Stimulated activated CD8-positive, alpha-beta memory T cell treated with anti-CD3 and anti-CD28 coated beads, Interleukin-12 subunit alpha, Interleukin-12 subunit beta, amount 100 ng/mL, for 24 hours (primary cell): Measurements from ENCODE around the gene NEK11.
"Not testable (repeated sequence)": the region's sequence is repeated elsewhere in the genome, so short reads cannot be mapped to it uniquely, and the experiment has no call there.

ENCODE experiments used
- DNase-seq: peaks from one replicate; pipeline ENCODE4 v3.0.0-alpha.2; 2020; ENCODE audit errors: extremely low read depth

The NEK11 gene

GRCh38 chr3:131042271-131042985, 15.8 kb downstream of the NEK11 start:
- DNase-seq: not testable (repeated sequence)

GRCh38 chr3:131047582-131047981, 20.9 kb downstream of the NEK11 start:
- no peak for DNase-seq

GRCh38 chr3:131048030-131048429, 21.4 kb downstream of the NEK11 start:
- DNase-seq: no peak

GRCh38 chr3:131050001-131050400, 23.3 kb downstream of the NEK11 start:
- DNase-seq: no peak

GRCh38 chr3:131053043-131053859, 26.6 kb downstream of the NEK11 start:
- no peak for DNase-seq

GRCh38 chr3:131067983-131068382, 41.3 kb downstream of the NEK11 start:
- DNase-seq: no peak

DNA sequence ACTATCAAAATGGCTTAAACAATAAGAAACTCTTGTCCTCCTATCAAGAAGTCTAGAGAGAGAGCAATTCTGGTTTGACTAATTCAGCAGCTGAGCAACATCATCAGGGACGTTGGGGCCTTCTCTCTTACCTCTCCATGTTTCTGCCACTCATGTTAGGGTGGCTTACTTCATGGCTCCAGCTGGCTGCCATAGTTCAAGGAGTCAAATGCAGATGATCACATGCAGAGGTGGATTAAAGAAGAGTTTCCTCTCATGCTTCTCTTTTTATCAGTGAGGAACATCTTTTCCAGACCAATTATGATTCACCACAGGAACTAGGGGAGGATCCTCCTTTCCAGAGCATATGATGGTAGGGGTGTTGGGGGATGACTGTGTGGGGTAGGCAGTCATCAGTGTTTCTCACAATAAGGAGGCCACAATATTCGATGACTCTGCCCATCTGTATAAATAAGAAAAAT, 45.5 kb downstream of the NEK11 start:
- DNase-seq: no peak

GRCh38 chr3:131072845-131073244, 46.2 kb downstream of the NEK11 start:
- no peak for DNase-seq

- DNase-seq: no peak
These were observed 49.1 kb downstream of the NEK11 start for GRCh38 chr3:131075632-131076328.

- no peak for DNase-seq
These were observed 51.2 kb downstream of the NEK11 start for GRCh38 chr3:131077904-131078303.

DNA sequence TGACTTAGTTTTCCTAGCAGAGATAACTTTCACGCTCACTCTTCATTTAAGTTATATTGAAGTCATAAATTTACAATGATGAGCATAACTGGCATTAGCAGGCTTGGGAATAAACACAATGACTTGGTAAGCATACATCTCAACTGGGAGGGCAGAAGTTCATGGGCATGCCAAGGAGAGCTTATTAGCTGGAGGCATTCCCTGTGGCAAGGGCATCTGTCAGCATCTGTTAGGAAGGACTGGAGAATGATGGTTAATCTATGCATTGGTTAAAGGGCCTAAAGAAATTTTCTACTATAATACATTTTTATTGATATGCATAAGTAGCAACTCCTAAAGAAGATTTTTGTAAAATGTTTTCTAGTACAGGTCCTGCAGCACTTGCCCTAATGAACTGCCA, 52.4 kb downstream of the NEK11 start:
- DNase-seq: no peak

DNA sequence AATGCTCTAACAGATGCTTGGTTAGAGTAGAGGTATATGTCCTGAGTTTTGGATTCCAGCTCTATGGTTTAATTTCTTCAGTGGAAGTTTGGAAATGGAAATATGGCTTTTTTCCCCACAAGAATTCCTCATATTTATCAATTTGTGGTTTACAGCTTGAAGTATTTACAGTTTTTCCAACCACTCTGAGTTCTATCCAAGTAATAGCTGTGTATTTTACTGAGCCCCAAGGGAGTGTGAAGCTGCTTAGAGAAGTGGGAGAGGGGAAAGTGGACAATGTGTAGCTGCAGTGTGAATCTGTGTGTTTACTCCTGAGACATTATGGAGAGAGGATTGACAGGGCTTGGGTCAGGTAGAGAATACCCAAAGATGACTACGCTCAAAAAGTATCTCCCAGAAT, 54.5 kb downstream of the NEK11 start:
- no peak for DNase-seq

DNA sequence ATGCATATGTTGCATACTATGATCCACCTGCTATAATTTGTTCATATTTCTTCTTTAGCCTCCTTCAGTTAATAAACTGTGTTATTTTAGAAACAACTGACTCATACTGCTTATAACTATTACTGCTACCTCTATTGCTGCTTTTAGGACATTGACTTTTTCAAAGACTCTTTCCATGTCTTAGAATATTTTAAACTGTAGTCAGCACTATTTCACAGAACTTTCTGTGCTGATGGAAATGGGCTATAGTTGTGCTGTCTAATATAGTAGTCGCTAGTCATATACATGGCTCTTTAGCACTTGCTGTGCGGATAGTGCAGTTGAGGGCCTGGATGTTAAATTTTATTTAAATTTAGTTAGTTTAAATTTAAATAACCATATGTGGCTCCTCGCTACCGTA, 55.6 kb downstream of the NEK11 start:
- DNase-seq: no peak

DNA sequence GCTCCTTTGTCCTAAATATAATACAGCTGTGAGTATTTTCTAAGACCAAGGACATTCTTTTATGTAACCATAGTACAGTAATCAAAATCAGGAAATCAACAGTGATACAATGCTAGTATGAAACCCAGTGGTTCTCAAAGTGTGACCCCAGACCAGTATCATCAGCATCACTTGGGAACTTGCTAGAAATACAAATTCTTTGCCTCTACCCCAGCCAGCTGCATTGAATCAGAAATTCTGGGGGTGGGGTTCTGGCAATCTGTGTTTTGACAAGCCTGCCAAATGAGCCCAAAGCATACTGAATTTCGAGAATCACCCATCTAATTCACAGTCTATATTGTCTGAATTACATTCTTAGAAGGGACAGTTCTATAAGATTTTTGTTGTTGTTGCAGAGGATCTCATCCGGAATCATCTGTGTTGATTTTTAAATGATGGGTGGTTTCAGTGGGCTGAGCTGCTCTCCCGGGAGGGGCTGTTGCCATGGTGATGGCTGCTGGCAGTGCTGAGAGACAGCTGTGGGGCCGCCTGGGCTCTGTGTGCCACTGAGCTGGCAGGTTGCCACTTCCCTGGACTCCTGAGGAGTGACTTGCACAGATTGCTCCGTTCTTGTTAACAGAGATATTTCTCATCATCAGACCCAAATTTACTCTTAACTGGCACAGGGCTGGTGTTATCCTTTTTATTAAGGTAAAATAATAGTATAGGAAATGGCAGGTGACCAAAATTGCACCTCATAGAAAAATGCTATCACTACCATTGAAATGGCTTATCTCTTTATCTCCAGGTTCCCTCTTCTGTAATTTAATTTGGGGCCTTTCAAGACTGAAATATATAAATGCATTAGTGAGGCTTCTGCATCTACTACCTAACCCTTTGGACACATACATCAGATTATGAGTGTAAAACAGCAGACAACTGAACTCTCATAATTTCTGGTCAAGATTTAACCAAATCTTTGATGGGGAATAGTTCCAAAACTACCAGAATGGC, 56.5 kb downstream of the NEK11 start:
- no peak for DNase-seq

DNA sequence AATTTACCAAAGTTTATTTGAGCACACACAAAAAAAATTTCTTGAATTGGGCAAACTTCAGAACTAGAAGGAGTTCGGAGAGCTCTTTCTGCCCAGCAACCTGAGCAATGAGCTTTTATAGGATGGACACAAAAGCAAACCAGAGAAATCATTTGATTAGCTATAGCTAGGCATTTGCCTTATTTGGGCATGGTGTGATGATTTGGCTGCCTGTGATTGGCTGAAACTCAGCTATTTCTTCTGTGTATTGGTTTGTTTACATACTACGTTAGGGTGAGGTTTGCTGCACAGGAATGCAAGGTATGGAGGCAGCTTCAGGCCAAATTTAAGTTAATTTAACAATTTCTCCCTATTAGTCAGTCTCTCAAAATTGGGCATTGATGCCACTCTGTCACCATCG, 65.1 kb downstream of the NEK11 start:
- DNase-seq: no peak

DNA sequence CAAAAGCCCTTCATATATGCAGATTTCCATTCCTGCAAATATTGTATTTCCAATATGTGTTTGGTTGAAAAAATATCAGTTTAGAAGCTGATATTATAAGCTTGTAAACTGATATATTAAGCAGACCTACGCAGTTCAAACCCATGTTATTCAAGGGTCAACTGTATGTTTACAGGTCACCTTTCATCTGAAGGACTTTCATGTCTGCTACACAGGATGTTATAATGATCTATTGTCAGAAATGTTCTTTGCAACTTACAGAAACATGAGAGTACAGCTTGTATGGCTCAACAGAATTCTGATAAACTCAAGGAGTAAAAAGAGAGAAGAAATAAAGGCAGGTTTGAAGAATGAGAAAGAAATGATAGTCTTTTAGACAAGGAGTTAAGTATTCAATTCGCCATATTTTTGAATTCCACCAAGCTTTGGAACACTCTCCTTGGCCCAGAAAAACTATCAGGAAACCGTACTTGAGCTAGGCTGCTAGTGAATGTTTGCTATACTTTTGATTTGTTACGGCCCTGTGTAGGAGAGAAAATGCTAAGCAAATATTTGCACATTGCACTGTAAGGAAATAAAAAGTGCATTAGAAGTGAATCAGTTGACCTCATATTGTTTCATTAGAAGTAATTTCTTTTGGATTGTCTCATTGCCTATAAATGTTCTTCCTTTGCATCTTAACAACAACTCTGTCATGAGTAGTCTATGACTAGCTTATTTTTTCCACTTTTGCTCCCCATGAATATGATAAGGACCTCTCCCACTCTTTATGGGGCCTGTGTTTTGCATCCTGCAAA, 81.2 kb downstream of the NEK11 start:
- DNase-seq: no peak

GRCh38 chr3:131109156-131109555, 82.5 kb downstream of the NEK11 start:
- no peak for DNase-seq

GRCh38 chr3:131110087-131110486, 83.4 kb downstream of the NEK11 start:
- DNase-seq: no peak

- DNase-seq: no peak
These were observed 87.6 kb downstream of the NEK11 start for GRCh38 chr3:131114256-131114655.

DNA sequence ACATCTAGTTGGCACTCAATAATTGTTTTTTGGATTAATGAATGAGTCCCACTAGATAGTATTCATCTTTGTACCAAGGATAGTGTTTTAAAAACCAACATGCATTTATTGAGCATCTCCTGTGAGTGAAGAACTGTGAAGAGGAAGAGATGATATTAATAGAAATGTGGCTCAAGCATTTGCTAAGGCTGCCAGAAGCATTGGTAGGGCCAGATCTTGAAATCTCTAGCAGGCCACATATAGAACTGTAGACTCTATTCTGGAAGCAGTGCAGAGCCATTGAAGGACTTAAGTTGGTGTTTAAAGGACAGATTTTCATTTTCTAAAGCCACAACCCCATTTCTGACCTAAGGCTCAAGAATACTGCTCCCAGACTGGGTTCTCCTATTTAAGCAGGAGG, 99.0 kb downstream of the NEK11 start:
- DNase-seq: no peak

- DNase-seq: no peak
These were observed 114.2 kb downstream of the NEK11 start for GRCh38 chr3:131140891-131141290.
